Body of pancreas (tissue), 4 donors: ENCODE measurements around the gene IKZF1.

Experiments used
- POLR2A ChIP-seq, 3 donors: fragments of 450-650 bp; IDR thresholded peaks; one replicate each; pipeline ENCODE4 v1.6.1; 2016; ENCODE audit warnings: antibody characterized with exemption in 3 of 3, mild to moderate bottlenecking in 2 of 3
- TF ChIP-seq, protein P1 (sequence below), 7 experiments: fragments of 450-650 bp in 4 of 7; fragments of 200-600 bp in 3 of 7; sonication (generic) in 3 of 7; IDR thresholded peaks; one replicate each; pipeline ENCODE4 v1.5.1; 2016 to 2019; ENCODE audit warnings: antibody characterized with exemption in 7 of 7

DNA sequence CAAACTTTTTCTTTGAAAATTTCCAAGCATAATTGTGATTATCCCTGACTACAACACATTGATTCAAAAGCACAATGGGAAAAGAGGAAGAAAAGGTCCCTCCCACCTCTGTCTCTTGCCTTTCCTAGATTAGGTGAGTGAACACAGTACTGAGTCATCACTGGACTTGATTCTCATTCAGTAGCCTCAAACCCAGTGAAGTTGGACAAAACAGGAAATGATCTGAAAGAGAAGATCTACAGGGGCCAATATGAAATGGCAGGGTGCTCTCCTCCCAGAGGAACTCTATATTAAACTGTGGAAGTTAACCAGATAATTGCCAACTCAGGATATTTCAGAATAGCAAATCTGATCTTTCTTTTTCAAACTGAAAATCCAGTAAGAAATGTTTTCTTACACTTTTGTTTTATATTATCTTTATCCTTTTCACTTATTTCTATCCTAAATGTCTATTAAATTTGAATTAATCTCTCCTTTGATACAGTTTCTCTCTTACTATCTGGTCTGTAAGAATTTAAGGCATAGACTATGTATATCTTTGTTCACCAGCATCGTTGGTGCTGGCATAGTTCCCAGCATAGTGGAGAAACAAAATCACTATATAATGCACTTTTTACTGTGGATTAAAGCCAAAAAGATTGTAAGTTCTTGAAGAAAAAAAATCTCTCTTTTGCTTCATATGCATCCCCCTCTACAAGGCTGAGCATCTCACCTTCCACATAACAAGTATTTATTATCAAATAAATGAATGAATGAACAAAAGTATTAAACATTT is 41.4 kb upstream of the IKZF1 start:
- TF ChIP-seq, protein P1, sequence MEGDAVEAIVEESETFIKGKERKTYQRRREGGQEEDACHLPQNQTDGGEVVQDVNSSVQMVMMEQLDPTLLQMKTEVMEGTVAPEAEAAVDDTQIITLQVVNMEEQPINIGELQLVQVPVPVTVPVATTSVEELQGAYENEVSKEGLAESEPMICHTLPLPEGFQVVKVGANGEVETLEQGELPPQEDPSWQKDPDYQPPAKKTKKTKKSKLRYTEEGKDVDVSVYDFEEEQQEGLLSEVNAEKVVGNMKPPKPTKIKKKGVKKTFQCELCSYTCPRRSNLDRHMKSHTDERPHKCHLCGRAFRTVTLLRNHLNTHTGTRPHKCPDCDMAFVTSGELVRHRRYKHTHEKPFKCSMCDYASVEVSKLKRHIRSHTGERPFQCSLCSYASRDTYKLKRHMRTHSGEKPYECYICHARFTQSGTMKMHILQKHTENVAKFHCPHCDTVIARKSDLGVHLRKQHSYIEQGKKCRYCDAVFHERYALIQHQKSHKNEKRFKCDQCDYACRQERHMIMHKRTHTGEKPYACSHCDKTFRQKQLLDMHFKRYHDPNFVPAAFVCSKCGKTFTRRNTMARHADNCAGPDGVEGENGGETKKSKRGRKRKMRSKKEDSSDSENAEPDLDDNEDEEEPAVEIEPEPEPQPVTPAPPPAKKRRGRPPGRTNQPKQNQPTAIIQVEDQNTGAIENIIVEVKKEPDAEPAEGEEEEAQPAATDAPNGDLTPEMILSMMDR (IDR thresholded peaks at IDR 0.05) = no peak
- TF ChIP-seq POLR2A (IDR thresholded peaks at IDR 0.05) = no peak
